IPS-18a (cell line): ENCODE data around the gene IL18BP.

Source experiments
- H3K27ac ChIP-seq: one replicate; pipeline ENCODE4 v1.5.1; 2013; ENCODE audit warnings: low read length
- H3K27me3 ChIP-seq: one replicate; pipeline ENCODE4 v1.6.1; 2013; ENCODE audit warnings: mild to moderate bottlenecking, low read length; ENCODE audit not compliant: control insufficient read depth, insufficient read depth
- H3K36me3 ChIP-seq: one replicate; pipeline ENCODE4 v1.6.1; 2013; ENCODE audit warnings: low read depth, low read length; ENCODE audit not compliant: control insufficient read depth
- H3K4me1 ChIP-seq: one replicate; pipeline ENCODE4 v1.6.1; 2013; ENCODE audit warnings: low read depth, low read length; ENCODE audit not compliant: control insufficient read depth
- H3K4me3 ChIP-seq: one replicate; pipeline ENCODE4 v1.5.1; 2013; ENCODE audit warnings: low read length
- H3K9ac ChIP-seq: one replicate; pipeline ENCODE4 v1.6.1; 2013; ENCODE audit warnings: mild to moderate bottlenecking, low read length, moderate library complexity
- H3K9me3 ChIP-seq: one replicate; pipeline ENCODE4 v1.6.1; 2013; ENCODE audit warnings: low read depth, low read length; ENCODE audit not compliant: control insufficient read depth

IL18BP gene

GRCh38 chr11:72005347-72006260 is 6.9 kb downstream of the IL18BP start:
- Histone ChIP-seq H3K9ac (no peak overlapping the region), H3K9me3 (no peaks in the 10 kb centered on the region), H3K36me3 (peaks cover 77% of the 10 kb centered on the region), H3K4me1 (no peaks in the 10 kb centered on the region), H3K27ac (no peak overlapping the region), H3K27me3 (no peaks in the 10 kb centered on the region), H3K4me3 (no peak overlapping the region)

- H3K36me3 ChIP-seq = peaks cover 86% of the 10 kb centered on the region
- no peaks in the 10 kb centered on the region for H3K4me1 ChIP-seq
- no peak overlapping the region for H3K27ac ChIP-seq
- no peak overlapping the region for H3K9ac ChIP-seq
- no peak overlapping the region for H3K4me3 ChIP-seq
- no peaks in the 10 kb centered on the region for H3K27me3 ChIP-seq
- no peaks in the 10 kb centered on the region for H3K9me3 ChIP-seq
These were observed 7.8 kb downstream of the IL18BP start for GRCh38 chr11:72006309-72007088.

- no peaks in the 10 kb centered on the region for H3K9me3 ChIP-seq
- no peaks in the 10 kb centered on the region for H3K27me3 ChIP-seq
- no peak overlapping the region for H3K9ac ChIP-seq
- H3K36me3 ChIP-seq = peaks cover 86% of the 10 kb centered on the region
- no peak overlapping the region for H3K4me3 ChIP-seq
- no peaks in the 10 kb centered on the region for H3K4me1 ChIP-seq
- no peak overlapping the region for H3K27ac ChIP-seq
These were observed 8.4 kb downstream of the IL18BP start for GRCh38 chr11:72007089-72007476.

GRCh38 chr11:72007587-72007986 is 8.9 kb downstream of the IL18BP start:
- no peak overlapping the region for H3K9ac ChIP-seq
- no peak overlapping the region for H3K4me3 ChIP-seq
- no peaks in the 10 kb centered on the region for H3K4me1 ChIP-seq
- peaks cover 86% of the 10 kb centered on the region for H3K36me3 ChIP-seq
- H3K27ac ChIP-seq = no peak overlapping the region
- no peaks in the 10 kb centered on the region for H3K27me3 ChIP-seq
- H3K9me3 ChIP-seq = no peaks in the 10 kb centered on the region

- H3K4me1 ChIP-seq = no peaks in the 10 kb centered on the region
- H3K9me3 ChIP-seq = no peaks in the 10 kb centered on the region
- H3K4me3 ChIP-seq = no peak overlapping the region
- H3K27me3 ChIP-seq = no peaks in the 10 kb centered on the region
- H3K36me3 ChIP-seq = peaks cover 85% of the 10 kb centered on the region
- H3K27ac ChIP-seq = no peak overlapping the region
- no peak overlapping the region for H3K9ac ChIP-seq
These were observed 10.0 kb downstream of the IL18BP start for GRCh38 chr11:72008728-72009127.

- H3K27me3 ChIP-seq = no peaks in the 10 kb centered on the region
- no peak overlapping the region for H3K9ac ChIP-seq
- no peak overlapping the region for H3K27ac ChIP-seq
- H3K9me3 ChIP-seq = no peaks in the 10 kb centered on the region
- no peaks in the 10 kb centered on the region for H3K4me1 ChIP-seq
- H3K4me3 ChIP-seq = no peak overlapping the region
- peaks cover 85% of the 10 kb centered on the region for H3K36me3 ChIP-seq
These were observed 10.4 kb downstream of the IL18BP start for GRCh38 chr11:72009156-72009555.

GRCh38 chr11:72010529-72011233 is 12.0 kb downstream of the IL18BP start:
- Histone ChIP-seq H3K9ac (no peak overlapping the region), H3K27ac (no peak overlapping the region), H3K4me1 (no peaks in the 10 kb centered on the region), H3K36me3 (peaks cover 85% of the 10 kb centered on the region), H3K27me3 (no peaks in the 10 kb centered on the region), H3K9me3 (no peaks in the 10 kb centered on the region), H3K4me3 (no peak overlapping the region)

- no peaks in the 10 kb centered on the region for H3K4me1 ChIP-seq
- no peak overlapping the region for H3K27ac ChIP-seq
- no peak overlapping the region for H3K9ac ChIP-seq
- no peaks in the 10 kb centered on the region for H3K9me3 ChIP-seq
- no peaks in the 10 kb centered on the region for H3K27me3 ChIP-seq
- H3K36me3 ChIP-seq = peaks cover 85% of the 10 kb centered on the region
- H3K4me3 ChIP-seq = no peak overlapping the region
These were observed 13.5 kb downstream of the IL18BP start for GRCh38 chr11:72012091-72012630.

- H3K27ac ChIP-seq = no peak overlapping the region
- no peak overlapping the region for H3K9ac ChIP-seq
- no peak overlapping the region for H3K4me3 ChIP-seq
- H3K27me3 ChIP-seq = no peaks in the 10 kb centered on the region
- H3K4me1 ChIP-seq = no peaks in the 10 kb centered on the region
- H3K9me3 ChIP-seq = no peaks in the 10 kb centered on the region
- H3K36me3 ChIP-seq = peaks cover 85% of the 10 kb centered on the region
These were observed 14.4 kb downstream of the IL18BP start for GRCh38 chr11:72012897-72013721.

- Histone ChIP-seq H3K27ac (no peak overlapping the region), H3K4me3 (no peak overlapping the region), H3K36me3 (peaks cover 87% of the 10 kb centered on the region), H3K27me3 (no peaks in the 10 kb centered on the region), H3K9me3 (no peaks in the 10 kb centered on the region), H3K4me1 (no peaks in the 10 kb centered on the region), H3K9ac (no peak overlapping the region)
These were observed 15.3 kb downstream of the IL18BP start for GRCh38 chr11:72013765-72014711.
